GM23338 (cell line): ENCODE measurements around the gene AP1G2. TPM values are rescaled to one million over a fixed set of nuclear protein-coding genes. Genes with fewer than 3 reads are reported as not detected.

Source experiments
- ATAC-seq: fragments of 200-7000 bp; cut with Tn5 transposase; 3 replicates; pipeline ENCODE4 v1.9.1; 2020
- DNase-seq: peaks from one replicate; pipeline ENCODE4 v3.0.0-alpha.2; 2015; ENCODE audit warnings: low spot score
- H2AFZ ChIP-seq: fragments of 200-600 bp; sonication (generic); 2 replicates; pipeline ENCODE4 v1.8.0; 2016; ENCODE audit warnings: antibody characterized with exemption, mild to moderate bottlenecking, moderate library complexity
- H3F3A ChIP-seq: fragments of 200-600 bp; sonication (generic); replicated peaks from 2 replicates; pipeline ENCODE4 v1.8.0; 2017; ENCODE audit warnings: antibody characterized with exemption, mixed run types, low read depth
- H3K27ac ChIP-seq: fragments of 200-600 bp; sonication (generic); 2 replicates; pipeline ENCODE4 v1.6.1; 2016; ENCODE audit warnings: low read depth
- H3K27me3 ChIP-seq: fragments of 200-600 bp; sonication (generic); 2 replicates; pipeline ENCODE4 v1.8.0; 2016; ENCODE audit warnings: mild to moderate bottlenecking, mixed run types, moderate library complexity; ENCODE audit not compliant: insufficient read depth
- H3K36me3 ChIP-seq: fragments of 200-600 bp; sonication (generic); 2 replicates; pipeline ENCODE4 v1.8.0; 2016; ENCODE audit warnings: mild to moderate bottlenecking; ENCODE audit not compliant: insufficient read depth
- H3K4me1 ChIP-seq: fragments of 200-600 bp; sonication (generic); 2 replicates; pipeline ENCODE4 v1.8.0; 2016; ENCODE audit warnings: mild to moderate bottlenecking, moderate library complexity; ENCODE audit not compliant: insufficient read depth
- H3K4me2 ChIP-seq: fragments of 200-600 bp; sonication (generic); 2 replicates; pipeline ENCODE4 v1.7.1; 2017; ENCODE audit warnings: mixed run types
- H3K4me3 ChIP-seq: fragments of 200-600 bp; sonication (generic); 2 replicates; pipeline ENCODE4 v1.6.1; 2016; ENCODE audit warnings: mixed run types
- H3K79me2 ChIP-seq: fragments of 200-600 bp; sonication (generic); replicated peaks from 2 replicates; pipeline ENCODE4 v1.8.0; 2017; ENCODE audit warnings: mild to moderate bottlenecking; ENCODE audit not compliant: insufficient read depth
- H3K9me2 ChIP-seq: fragments of 200-600 bp; sonication (generic); 2 replicates; pipeline ENCODE4 v1.8.0; 2017; ENCODE audit not compliant: insufficient read depth
- H4K20me1 ChIP-seq: fragments of 200-600 bp; sonication (generic); replicated peaks from 2 replicates; pipeline ENCODE4 v1.8.0; 2017; ENCODE audit warnings: mild to moderate bottlenecking; ENCODE audit not compliant: insufficient read depth
- H3K27ac Mint-ChIP-seq: 2 replicates; pipeline ENCODE4 v1.8.0; 2020; ENCODE audit warnings: inconsistent platforms, mild to moderate bottlenecking, moderate library complexity, mixed read lengths
- H3K27me3 Mint-ChIP-seq: 3 replicates; pipeline ENCODE4 v1.8.0; 2022; ENCODE audit warnings: low read depth, mild to moderate bottlenecking, moderate library complexity, mixed read lengths, inconsistent platforms; ENCODE audit not compliant: insufficient read depth, poor library complexity
- H3K36me3 Mint-ChIP-seq: 3 replicates; pipeline ENCODE4 v1.8.0; 2021; ENCODE audit warnings: low read depth, mild to moderate bottlenecking, inconsistent platforms, moderate library complexity, mixed read lengths
- H3K4me1 Mint-ChIP-seq: 3 replicates; pipeline ENCODE4 v1.8.0; 2020; ENCODE audit warnings: mild to moderate bottlenecking, inconsistent platforms, mixed read lengths
- H3K4me3 Mint-ChIP-seq: 3 replicates; pipeline ENCODE4 v1.8.0; 2021; ENCODE audit warnings: moderate library complexity, mild to moderate bottlenecking, inconsistent platforms, mixed read lengths
- H3K9me3 Mint-ChIP-seq: 3 replicates; pipeline ENCODE4 v1.8.0; 2020; ENCODE audit warnings: moderate library complexity, mild to moderate bottlenecking, inconsistent platforms, mixed read lengths
- CREB1 ChIP-seq: fragments of 250-450 bp; sonication (Bioruptor Pico); IDR thresholded peaks from 2 replicates; pipeline ENCODE4 v1.5.0; 2020; ENCODE audit warnings: low read depth, mild to moderate bottlenecking, moderate library complexity
- JUNB ChIP-seq: IDR thresholded peaks from one replicate; pipeline ENCODE4 v1.6.1; 2016; ENCODE audit warnings: antibody characterized with exemption; ENCODE audit not compliant: unreplicated experiment
- NANOG ChIP-seq: IDR thresholded peaks from 2 replicates; pipeline ENCODE4 v1.6.1; 2016; ENCODE audit warnings: antibody characterized with exemption, borderline replicate concordance
- POLR2AphosphoS5 ChIP-seq: IDR thresholded peaks from 2 replicates; pipeline ENCODE4 v1.6.1; 2016; ENCODE audit warnings: antibody characterized with exemption, low read depth
- polyA plus RNA-seq: library from polyadenylated mRNA; unstranded; fragments of >200 nt; fragmentation: Nextera tagmentation; extraction: Ambion mirVana; gene quantifications from 2 replicates; pipeline ENCODE4 v1.2.1, GENCODE V29; 2016
- total RNA-seq: library from RNA; depleted of rRNA; stranded (reverse); fragments of >200 nt; shearing (Covaris generic); gene quantifications from 2 replicates; pipeline ENCODE4 v1.2.3, GENCODE V29; 2014
- TF ChIP-seq, protein P1 (sequence below), 2 experiments: fragments of 200-600 bp in 1 of 2; sonication (generic) in 1 of 2; conservative IDR thresholded peaks; 2 replicates each; pipeline versions ENCODE4 v1.5.1 to v1.6.1; 2016 to 2017; ENCODE audit warnings: antibody characterized with exemption in 2 of 2, low read depth in 2 of 2, mild to moderate bottlenecking in 2 of 2, moderate library complexity in 1 of 2
- TF ChIP-seq, protein P2 (sequence below): IDR thresholded peaks from one replicate; pipeline ENCODE4 v1.6.1; 2018; ENCODE audit warnings: antibody characterized with exemption; ENCODE audit not compliant: unreplicated experiment
- TF ChIP-seq, protein P3 (sequence below): fragments of 250-450 bp; sonication (Bioruptor Pico); IDR thresholded peaks from 2 replicates; pipeline ENCODE4 v1.5.0; 2020; ENCODE audit warnings: mild to moderate bottlenecking, moderate library complexity

AP1G2 gene
- total and polyA plus RNA-seq, 2 experiments from 2014 or later, result 55.3 to 63.5 TPM

GRCh38 chr14:23555533-23555881 lies 12.1 kb downstream of the AP1G2 start:
- Mint-ChIP-seq H3K27me3 (peaks cover 9% of the 10 kb centered on the region), H3K4me1 (peaks cover 46% of the 10 kb centered on the region), H3K36me3 (peaks cover 28% of the 10 kb centered on the region), H3K27ac (peak overlapping the region; percentile 92; the same call in 1 of the 2 replicates), H3K4me3 (peak overlapping the region; percentile 92), H3K9me3 (no peaks in the 10 kb centered on the region)
- TF ChIP-seq JUNB (no peak), POLR2AphosphoS5 (no peak), NANOG (no peak)
- TF ChIP-seq, protein P1, sequence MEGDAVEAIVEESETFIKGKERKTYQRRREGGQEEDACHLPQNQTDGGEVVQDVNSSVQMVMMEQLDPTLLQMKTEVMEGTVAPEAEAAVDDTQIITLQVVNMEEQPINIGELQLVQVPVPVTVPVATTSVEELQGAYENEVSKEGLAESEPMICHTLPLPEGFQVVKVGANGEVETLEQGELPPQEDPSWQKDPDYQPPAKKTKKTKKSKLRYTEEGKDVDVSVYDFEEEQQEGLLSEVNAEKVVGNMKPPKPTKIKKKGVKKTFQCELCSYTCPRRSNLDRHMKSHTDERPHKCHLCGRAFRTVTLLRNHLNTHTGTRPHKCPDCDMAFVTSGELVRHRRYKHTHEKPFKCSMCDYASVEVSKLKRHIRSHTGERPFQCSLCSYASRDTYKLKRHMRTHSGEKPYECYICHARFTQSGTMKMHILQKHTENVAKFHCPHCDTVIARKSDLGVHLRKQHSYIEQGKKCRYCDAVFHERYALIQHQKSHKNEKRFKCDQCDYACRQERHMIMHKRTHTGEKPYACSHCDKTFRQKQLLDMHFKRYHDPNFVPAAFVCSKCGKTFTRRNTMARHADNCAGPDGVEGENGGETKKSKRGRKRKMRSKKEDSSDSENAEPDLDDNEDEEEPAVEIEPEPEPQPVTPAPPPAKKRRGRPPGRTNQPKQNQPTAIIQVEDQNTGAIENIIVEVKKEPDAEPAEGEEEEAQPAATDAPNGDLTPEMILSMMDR (conservative IDR thresholded peaks at IDR 0.05; ENCODE audit: low read depth in 2 of 2), result no peak
- TF ChIP-seq, protein P2, sequence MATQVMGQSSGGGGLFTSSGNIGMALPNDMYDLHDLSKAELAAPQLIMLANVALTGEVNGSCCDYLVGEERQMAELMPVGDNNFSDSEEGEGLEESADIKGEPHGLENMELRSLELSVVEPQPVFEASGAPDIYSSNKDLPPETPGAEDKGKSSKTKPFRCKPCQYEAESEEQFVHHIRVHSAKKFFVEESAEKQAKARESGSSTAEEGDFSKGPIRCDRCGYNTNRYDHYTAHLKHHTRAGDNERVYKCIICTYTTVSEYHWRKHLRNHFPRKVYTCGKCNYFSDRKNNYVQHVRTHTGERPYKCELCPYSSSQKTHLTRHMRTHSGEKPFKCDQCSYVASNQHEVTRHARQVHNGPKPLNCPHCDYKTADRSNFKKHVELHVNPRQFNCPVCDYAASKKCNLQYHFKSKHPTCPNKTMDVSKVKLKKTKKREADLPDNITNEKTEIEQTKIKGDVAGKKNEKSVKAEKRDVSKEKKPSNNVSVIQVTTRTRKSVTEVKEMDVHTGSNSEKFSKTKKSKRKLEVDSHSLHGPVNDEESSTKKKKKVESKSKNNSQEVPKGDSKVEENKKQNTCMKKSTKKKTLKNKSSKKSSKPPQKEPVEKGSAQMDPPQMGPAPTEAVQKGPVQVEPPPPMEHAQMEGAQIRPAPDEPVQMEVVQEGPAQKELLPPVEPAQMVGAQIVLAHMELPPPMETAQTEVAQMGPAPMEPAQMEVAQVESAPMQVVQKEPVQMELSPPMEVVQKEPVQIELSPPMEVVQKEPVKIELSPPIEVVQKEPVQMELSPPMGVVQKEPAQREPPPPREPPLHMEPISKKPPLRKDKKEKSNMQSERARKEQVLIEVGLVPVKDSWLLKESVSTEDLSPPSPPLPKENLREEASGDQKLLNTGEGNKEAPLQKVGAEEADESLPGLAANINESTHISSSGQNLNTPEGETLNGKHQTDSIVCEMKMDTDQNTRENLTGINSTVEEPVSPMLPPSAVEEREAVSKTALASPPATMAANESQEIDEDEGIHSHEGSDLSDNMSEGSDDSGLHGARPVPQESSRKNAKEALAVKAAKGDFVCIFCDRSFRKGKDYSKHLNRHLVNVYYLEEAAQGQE, result no peak
- Histone ChIP-seq H3F3A (peaks cover 13% of the 10 kb centered on the region; the same call in 1 of the 2 replicates), H3K4me2 (peak overlapping the region; percentile 95), H3K27ac (no peak overlapping the region), H4K20me1 (no peaks in the 10 kb centered on the region; the same call in 1 of the 2 replicates), H3K4me1 (peaks cover 42% of the 10 kb centered on the region), H2AFZ (no peak overlapping the region; the same call in 1 of the 2 replicates), H3K9me2 (no peaks in the 10 kb centered on the region), H3K79me2 (peaks cover 26% of the 10 kb centered on the region), H3K4me3 (peak overlapping the region; percentile 74), H3K27me3 (no peaks in the 10 kb centered on the region), H3K36me3 (no peaks in the 10 kb centered on the region; the same call in 1 of the 2 replicates)
- DNase-seq, result no peak
- ATAC-seq, result peak; percentile 0; the same call in 2 of the 3 replicates

GRCh38 chr14:23551266-23552028 lies 16.1 kb downstream of the AP1G2 start, which contains the start of gene ZFHX2:
TSS of gene ZFHX2 (minus strand) at chr14:23551765. CDS start at chr14:23535325, 16,440 bp downstream.
- H3K4me3 ChIP-seq, result peak within 1 kb of the TSS; percentile 100
- Mint-ChIP-seq H3K27ac (peak within 1 kb of the TSS; percentile 95), H3K27me3 (peaks cover under 1% of the 10 kb centered on the region), H3K4me1 (peaks cover 13% of the 10 kb centered on the region), H3K4me3 (no peak within 1 kb of the TSS; the same call in 2 of the 3 replicates), H3K36me3 (no peaks in the 10 kb centered on the region; the same call in 2 of the 3 replicates), H3K9me3 (no peaks in the 10 kb centered on the region)
- peaks cover 48% of the 10 kb centered on the region for H3K79me2 ChIP-seq
- H3K36me3 ChIP-seq, result no peaks in the 10 kb centered on the region
- ATAC-seq (peak; percentile 70), DNase-seq (peak; percentile 95)
- H3K4me1 ChIP-seq, result peaks cover 52% of the 10 kb centered on the region
- H3K27me3 ChIP-seq, result no peaks in the 10 kb centered on the region
- 0 out of 2 replicates have a peak within 1 kb of the TSS, but pooled peaks have one; percentile 70 for H2AFZ ChIP-seq
- peak within 1 kb of the TSS; percentile 100 for H3K4me2 ChIP-seq
- no peaks in the 10 kb centered on the region for H4K20me1 ChIP-seq
- peak within 1 kb of the TSS; percentile 99 for H3K27ac ChIP-seq
- H3K9me2 ChIP-seq, result no peaks in the 10 kb centered on the region
- H3F3A ChIP-seq, result 0 out of 2 replicates have a peak, but pooled peaks cover 10% of the 10 kb centered on the region
- TF ChIP-seq CREB1 (CRISPR knock-in tag), result no peak
- TF ChIP-seq, protein P3, sequence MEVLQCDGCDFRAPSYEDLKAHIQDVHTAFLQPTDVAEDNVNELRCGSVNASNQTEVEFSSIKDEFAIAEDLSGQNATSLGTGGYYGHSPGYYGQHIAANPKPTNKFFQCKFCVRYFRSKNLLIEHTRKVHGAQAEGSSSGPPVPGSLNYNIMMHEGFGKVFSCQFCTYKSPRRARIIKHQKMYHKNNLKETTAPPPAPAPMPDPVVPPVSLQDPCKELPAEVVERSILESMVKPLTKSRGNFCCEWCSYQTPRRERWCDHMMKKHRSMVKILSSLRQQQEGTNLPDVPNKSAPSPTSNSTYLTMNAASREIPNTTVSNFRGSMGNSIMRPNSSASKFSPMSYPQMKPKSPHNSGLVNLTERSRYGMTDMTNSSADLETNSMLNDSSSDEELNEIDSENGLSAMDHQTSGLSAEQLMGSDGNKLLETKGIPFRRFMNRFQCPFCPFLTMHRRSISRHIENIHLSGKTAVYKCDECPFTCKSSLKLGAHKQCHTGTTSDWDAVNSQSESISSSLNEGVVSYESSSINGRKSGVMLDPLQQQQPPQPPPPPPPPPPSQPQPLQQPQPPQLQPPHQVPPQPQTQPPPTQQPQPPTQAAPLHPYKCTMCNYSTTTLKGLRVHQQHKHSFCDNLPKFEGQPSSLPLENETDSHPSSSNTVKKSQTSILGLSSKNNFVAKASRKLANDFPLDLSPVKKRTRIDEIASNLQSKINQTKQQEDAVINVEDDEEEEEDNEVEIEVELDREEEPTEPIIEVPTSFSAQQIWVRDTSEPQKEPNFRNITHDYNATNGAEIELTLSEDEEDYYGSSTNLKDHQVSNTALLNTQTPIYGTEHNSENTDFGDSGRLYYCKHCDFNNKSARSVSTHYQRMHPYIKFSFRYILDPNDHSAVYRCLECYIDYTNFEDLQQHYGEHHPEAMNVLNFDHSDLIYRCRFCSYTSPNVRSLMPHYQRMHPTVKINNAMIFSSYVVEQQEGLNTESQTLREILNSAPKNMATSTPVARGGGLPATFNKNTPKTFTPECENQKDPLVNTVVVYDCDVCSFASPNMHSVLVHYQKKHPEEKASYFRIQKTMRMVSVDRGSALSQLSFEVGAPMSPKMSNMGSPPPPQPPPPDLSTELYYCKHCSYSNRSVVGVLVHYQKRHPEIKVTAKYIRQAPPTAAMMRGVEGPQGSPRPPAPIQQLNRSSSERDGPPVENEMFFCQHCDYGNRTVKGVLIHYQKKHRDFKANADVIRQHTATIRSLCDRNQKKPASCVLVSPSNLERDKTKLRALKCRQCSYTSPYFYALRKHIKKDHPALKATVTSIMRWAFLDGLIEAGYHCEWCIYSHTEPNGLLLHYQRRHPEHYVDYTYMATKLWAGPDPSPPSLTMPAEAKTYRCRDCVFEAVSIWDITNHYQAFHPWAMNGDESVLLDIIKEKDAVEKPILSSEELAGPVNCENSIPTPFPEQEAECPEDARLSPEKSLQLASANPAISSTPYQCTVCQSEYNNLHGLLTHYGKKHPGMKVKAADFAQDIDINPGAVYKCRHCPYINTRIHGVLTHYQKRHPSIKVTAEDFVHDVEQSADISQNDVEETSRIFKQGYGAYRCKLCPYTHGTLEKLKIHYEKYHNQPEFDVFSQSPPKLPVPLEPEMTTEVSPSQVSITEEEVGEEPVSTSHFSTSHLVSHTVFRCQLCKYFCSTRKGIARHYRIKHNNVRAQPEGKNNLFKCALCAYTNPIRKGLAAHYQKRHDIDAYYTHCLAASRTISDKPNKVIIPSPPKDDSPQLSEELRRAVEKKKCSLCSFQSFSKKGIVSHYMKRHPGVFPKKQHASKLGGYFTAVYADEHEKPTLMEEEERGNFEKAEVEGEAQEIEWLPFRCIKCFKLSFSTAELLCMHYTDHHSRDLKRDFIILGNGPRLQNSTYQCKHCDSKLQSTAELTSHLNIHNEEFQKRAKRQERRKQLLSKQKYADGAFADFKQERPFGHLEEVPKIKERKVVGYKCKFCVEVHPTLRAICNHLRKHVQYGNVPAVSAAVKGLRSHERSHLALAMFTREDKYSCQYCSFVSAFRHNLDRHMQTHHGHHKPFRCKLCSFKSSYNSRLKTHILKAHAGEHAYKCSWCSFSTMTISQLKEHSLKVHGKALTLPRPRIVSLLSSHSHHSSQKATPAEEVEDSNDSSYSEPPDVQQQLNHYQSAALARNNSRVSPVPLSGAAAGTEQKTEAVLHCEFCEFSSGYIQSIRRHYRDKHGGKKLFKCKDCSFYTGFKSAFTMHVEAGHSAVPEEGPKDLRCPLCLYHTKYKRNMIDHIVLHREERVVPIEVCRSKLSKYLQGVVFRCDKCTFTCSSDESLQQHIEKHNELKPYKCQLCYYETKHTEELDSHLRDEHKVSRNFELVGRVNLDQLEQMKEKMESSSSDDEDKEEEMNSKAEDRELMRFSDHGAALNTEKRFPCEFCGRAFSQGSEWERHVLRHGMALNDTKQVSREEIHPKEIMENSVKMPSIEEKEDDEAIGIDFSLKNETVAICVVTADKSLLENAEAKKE (CRISPR knock-in tag), result no peak
